Stomach smooth muscle (tissue), 2 donors: ENCODE measurements around the gene RREB1.
"Not testable (repeated sequence)": the region's sequence is repeated elsewhere in the genome, so short reads cannot be mapped to it uniquely, and the experiment has no call there.

Source experiments
- H3K27ac ChIP-seq: one replicate; pipeline ENCODE4 v1.7.0; 2013; ENCODE audit warnings: mild to moderate bottlenecking, low read length, inconsistent platforms
- H3K27me3 ChIP-seq, 2 donors: one replicate each; pipeline ENCODE4 v1.7.0; 2013; ENCODE audit warnings: low read length in 2 of 2; ENCODE audit not compliant: insufficient read depth in 2 of 2, control insufficient read depth in 1 of 2
- H3K36me3 ChIP-seq, 2 donors: one replicate each; pipeline ENCODE4 v1.7.0; 2013; ENCODE audit warnings: low read length in 2 of 2; ENCODE audit not compliant: control insufficient read depth in 2 of 2, insufficient read depth in 2 of 2
- H3K4me1 ChIP-seq: one replicate; pipeline ENCODE4 v1.7.0; 2013; ENCODE audit warnings: low read length; ENCODE audit not compliant: control insufficient read depth, insufficient read depth
- H3K4me3 ChIP-seq, 2 donors: one replicate each; pipeline ENCODE4 v1.7.0; 2013; ENCODE audit warnings: low read length in 2 of 2
- H3K9ac ChIP-seq, 2 donors: one replicate each; pipeline ENCODE4 v1.7.0; 2013; ENCODE audit warnings: low read length in 2 of 2, mild to moderate bottlenecking in 1 of 2
- H3K9me3 ChIP-seq, 2 donors: one replicate each; pipeline ENCODE4 v1.7.0; 2013; ENCODE audit warnings: low read length in 2 of 2; ENCODE audit not compliant: control insufficient read depth in 2 of 2
- donor health status: healthy.
- donor health status: Pancreatic carcinoma.

RREB1 gene

DNA sequence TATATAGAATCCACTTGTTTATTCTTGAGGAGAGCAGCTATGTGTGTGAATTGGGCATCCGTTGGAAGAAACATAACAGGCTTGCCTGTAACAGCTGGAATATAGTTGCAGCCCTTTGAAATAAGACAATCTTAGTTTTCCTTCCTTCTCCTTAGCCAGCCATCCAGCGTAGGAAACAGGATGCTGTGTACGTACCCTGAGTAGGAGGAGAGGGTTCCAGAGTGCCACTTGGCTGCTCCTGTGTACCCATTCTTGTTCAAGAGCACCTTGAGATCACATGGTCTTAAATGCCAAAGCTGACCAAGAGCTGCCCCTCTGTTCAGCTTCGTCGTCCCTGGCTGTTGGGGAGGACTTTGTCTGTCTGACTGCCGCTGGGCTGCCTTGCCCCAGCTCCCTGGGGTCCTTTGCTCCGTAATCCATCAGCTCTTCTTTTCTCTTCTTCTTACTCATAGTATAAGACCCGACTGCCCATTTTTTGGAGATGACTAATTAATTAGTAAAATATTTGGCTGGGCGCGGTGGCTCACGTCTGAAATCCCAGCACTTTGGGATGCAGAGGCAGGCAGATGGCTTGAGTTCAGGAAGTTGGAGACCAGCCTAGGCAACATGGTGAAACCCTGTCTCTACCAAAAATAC lies 49.0 kb downstream of the RREB1 start:
- H3K27me3 ChIP-seq = no peaks in the 10 kb centered on the region
- no peak overlapping the region for H3K9ac ChIP-seq
- H3K4me3 ChIP-seq = no peak overlapping the region
- peaks cover 23% of the 10 kb centered on the region for H3K4me1 ChIP-seq
- no peaks in the 10 kb centered on the region for H3K9me3 ChIP-seq
- peak overlapping the region; percentile 37 for H3K27ac ChIP-seq
- H3K36me3 ChIP-seq = peaks cover 0 to 2% of the 10 kb centered on the region in 2 donors

DNA sequence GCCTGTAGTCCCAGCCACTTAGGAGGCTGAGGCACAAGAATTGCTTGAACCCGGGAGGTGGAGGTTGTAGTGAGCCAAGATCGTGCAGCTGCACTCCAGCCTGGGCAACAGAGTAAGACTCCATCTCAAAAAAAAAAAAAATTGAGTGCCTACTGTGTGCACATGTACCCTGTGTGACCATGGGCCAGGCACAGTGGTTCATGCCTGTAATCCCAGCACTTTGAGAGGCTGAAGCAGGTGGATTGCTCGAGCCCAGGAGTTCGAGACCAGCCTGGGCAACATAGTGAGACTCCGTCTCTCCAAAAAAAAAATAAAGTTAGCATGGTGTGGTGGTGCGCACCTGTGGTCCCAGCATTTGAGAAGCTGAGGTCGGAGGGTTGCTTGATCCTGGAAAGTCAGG lies 49.5 kb downstream of the RREB1 start:
- H3K36me3 ChIP-seq, H3K9me3 ChIP-seq, H3K27ac ChIP-seq, H3K9ac ChIP-seq, H3K27me3 ChIP-seq, H3K4me3 ChIP-seq: not testable (repeated sequence)
- peaks cover 23% of the 10 kb centered on the region for H3K4me1 ChIP-seq

- H3K9ac ChIP-seq = no peak overlapping the region
- peaks cover 0 to 2% of the 10 kb centered on the region in 2 donors for H3K36me3 ChIP-seq
- no peak overlapping the region for H3K4me3 ChIP-seq
- no peak overlapping the region for H3K27ac ChIP-seq
- no peaks in the 10 kb centered on the region for H3K27me3 ChIP-seq
- H3K9me3 ChIP-seq = no peaks in the 10 kb centered on the region
- peaks cover 23% of the 10 kb centered on the region for H3K4me1 ChIP-seq
Measured at GRCh38 chr6:7157752-7158616, 50.2 kb downstream of the RREB1 start.

GRCh38 chr6:7159790-7160525 lies 52.2 kb downstream of the RREB1 start:
- H3K4me3 ChIP-seq = no peak overlapping the region
- no peaks in the 10 kb centered on the region for H3K9me3 ChIP-seq
- H3K9ac ChIP-seq = no peak overlapping the region
- peaks cover 0 to 2% of the 10 kb centered on the region in 2 donors for H3K36me3 ChIP-seq
- peaks cover 30% of the 10 kb centered on the region for H3K4me1 ChIP-seq
- no peak overlapping the region for H3K27ac ChIP-seq
- H3K27me3 ChIP-seq = no peaks in the 10 kb centered on the region

- Histone ChIP-seq H3K9me3 (no peaks in the 10 kb centered on the region), H3K27ac (no peak overlapping the region), H3K36me3 (peaks cover 0 to 2% of the 10 kb centered on the region in 2 donors), H3K27me3 (no peaks in the 10 kb centered on the region), H3K4me3 (no peak overlapping the region), H3K9ac (no peak overlapping the region), H3K4me1 (peaks cover 36% of the 10 kb centered on the region)
Measured at GRCh38 chr6:7161253-7161623, 53.5 kb downstream of the RREB1 start.

GRCh38 chr6:7161845-7162244 lies 54.1 kb downstream of the RREB1 start:
- no peak overlapping the region for H3K27ac ChIP-seq
- peaks cover 36% of the 10 kb centered on the region for H3K4me1 ChIP-seq

DNA sequence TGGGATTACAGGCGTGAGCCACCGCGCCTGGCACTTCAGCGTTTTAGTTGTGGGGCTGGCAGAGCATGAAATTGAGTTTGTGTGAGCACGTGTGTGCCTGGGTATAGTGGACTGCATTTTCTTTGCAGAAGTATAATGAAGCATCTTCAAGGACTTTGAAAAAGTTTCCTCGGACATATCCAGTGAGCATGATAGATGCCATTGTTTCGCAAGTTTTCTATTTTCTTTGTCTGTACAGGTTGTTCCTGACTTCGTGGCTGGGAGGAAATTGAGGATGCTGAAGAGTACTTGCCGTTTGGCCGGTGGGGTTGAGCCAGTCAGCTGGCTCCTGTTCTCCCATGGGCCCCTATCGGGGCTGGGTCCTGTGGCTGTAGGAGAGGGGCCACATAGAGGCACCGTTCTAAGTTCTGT lies 55.9 kb downstream of the RREB1 start:
- H3K36me3 ChIP-seq = no peaks in the 10 kb centered on the region
- no peak overlapping the region for H3K9ac ChIP-seq
- peaks cover 41% of the 10 kb centered on the region for H3K4me1 ChIP-seq
- H3K27ac ChIP-seq = no peak overlapping the region
- no peaks in the 10 kb centered on the region for H3K9me3 ChIP-seq
- no peaks in the 10 kb centered on the region for H3K27me3 ChIP-seq
- no peak overlapping the region for H3K4me3 ChIP-seq

More at GRCh38 chr6:7161845-7162244, 54.1 kb downstream of the RREB1 start:
- H3K9me3 ChIP-seq = no peaks in the 10 kb centered on the region
- no peak overlapping the region for H3K4me3 ChIP-seq
- H3K36me3 ChIP-seq = peaks cover 0 to 2% of the 10 kb centered on the region in 2 donors
- H3K27me3 ChIP-seq = no peaks in the 10 kb centered on the region
- H3K9ac ChIP-seq = no peak overlapping the region

GRCh38 chr6:7164536-7165001 lies 56.8 kb downstream of the RREB1 start:
- H3K9me3 ChIP-seq = no peaks in the 10 kb centered on the region
- no peaks in the 10 kb centered on the region for H3K36me3 ChIP-seq
- H3K27me3 ChIP-seq = no peaks in the 10 kb centered on the region
- no peak overlapping the region for H3K9ac ChIP-seq
- peaks cover 50% of the 10 kb centered on the region for H3K4me1 ChIP-seq
- H3K4me3 ChIP-seq = peak overlapping the region; percentile 17 to 47
- H3K27ac ChIP-seq = peak overlapping the region; percentile 59

DNA sequence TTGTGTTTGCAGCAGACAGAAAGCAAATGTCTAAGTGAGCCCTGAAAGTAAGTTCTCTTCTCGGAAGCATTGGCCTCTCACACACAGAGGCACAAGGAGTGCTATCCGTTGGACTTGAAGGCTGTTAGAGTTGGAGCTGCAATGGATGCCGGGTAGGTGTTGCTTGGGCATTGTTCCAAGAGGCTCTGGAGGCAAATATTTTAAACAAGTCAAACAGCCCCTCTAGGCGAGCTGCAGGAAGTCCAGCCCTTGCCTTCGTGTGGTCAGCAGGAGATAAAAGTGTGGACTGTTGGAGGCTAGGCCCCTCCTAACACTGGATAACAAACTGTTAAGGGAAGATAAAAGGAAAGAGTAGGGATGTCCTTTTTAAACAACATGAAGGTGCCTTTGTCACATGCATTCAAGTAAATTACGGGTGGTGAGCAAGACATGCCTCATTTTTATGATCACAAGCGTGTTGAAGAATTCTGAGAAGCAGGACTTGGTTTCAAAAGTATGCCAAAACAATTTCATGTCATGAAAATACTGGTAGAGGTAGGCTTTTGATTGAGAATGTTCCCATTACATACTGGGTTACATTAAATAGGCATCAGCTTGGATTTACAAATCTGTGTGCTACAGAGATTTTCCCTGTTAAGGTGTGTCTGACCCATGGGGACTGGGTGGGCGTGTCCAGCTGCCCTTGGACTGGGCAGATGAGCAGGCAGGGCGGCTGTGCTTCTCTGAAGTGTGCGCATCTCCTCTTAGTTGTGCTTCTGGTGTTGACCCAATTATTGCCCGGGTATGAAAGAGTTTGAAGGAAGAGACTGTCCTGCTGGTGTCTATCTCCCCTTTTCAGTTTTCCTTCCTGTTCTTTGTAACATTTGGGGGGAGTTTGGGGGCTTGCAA lies 57.5 kb downstream of the RREB1 start:
- Histone ChIP-seq H3K4me3 (peak overlapping the region; percentile 17 to 47), H3K4me1 (peaks cover 56% of the 10 kb centered on the region), H3K9ac (no peak overlapping the region), H3K36me3 (no peaks in the 10 kb centered on the region), H3K9me3 (no peaks in the 10 kb centered on the region), H3K27ac (peak overlapping the region; percentile 59), H3K27me3 (no peaks in the 10 kb centered on the region)

GRCh38 chr6:7165890-7166267 lies 58.1 kb downstream of the RREB1 start:
- Histone ChIP-seq H3K27ac (peak overlapping the region; percentile 6), H3K36me3 (no peaks in the 10 kb centered on the region), H3K27me3 (no peaks in the 10 kb centered on the region), H3K9me3 (no peaks in the 10 kb centered on the region), H3K9ac (no peak overlapping the region), H3K4me1 (peaks cover 61% of the 10 kb centered on the region), H3K4me3 (no peak overlapping the region)
